Effector memory CD4-positive, alpha-beta T cell (primary cell): ENCODE measurements around the gene BBX.
"Not testable (repeated sequence)": the region's sequence is repeated elsewhere in the genome, so short reads cannot be mapped to it uniquely, and the experiment has no call there.

Experiments used
- DNase-seq, 3 donors: peaks; one replicate each; pipeline ENCODE4 v3.0.0-alpha.2; 2020
- H3K27ac ChIP-seq: 2 replicates; pipeline ENCODE4 v1.7.0; 2013; ENCODE audit warnings: mild to moderate bottlenecking, low read length, moderate library complexity; ENCODE audit not compliant: insufficient read depth, poor library complexity, severe bottlenecking
- H3K27me3 ChIP-seq: replicated peaks from 2 replicates; pipeline ENCODE4 v1.7.0; 2013; ENCODE audit warnings: mild to moderate bottlenecking, low read length; ENCODE audit not compliant: insufficient read depth, control insufficient read depth, poor library complexity, severe bottlenecking
- H3K36me3 ChIP-seq: 2 replicates; pipeline ENCODE4 v1.7.0; 2013; ENCODE audit warnings: mild to moderate bottlenecking, low read length, moderate library complexity; ENCODE audit not compliant: control insufficient read depth, insufficient read depth
- H3K4me1 ChIP-seq: 2 replicates; pipeline ENCODE4 v1.7.0; 2013; ENCODE audit warnings: low read length, mild to moderate bottlenecking; ENCODE audit not compliant: control insufficient read depth, insufficient read depth, poor library complexity, severe bottlenecking
- H3K4me3 ChIP-seq: 2 replicates; pipeline ENCODE4 v1.7.0; 2013; ENCODE audit warnings: low read length, low read depth, mild to moderate bottlenecking; ENCODE audit not compliant: insufficient read depth, poor library complexity, severe bottlenecking
- H3K9me3 ChIP-seq: 2 replicates; pipeline ENCODE4 v1.7.0; 2013; ENCODE audit warnings: mild to moderate bottlenecking, low read length, moderate library complexity; ENCODE audit not compliant: control insufficient read depth

BBX gene

DNA sequence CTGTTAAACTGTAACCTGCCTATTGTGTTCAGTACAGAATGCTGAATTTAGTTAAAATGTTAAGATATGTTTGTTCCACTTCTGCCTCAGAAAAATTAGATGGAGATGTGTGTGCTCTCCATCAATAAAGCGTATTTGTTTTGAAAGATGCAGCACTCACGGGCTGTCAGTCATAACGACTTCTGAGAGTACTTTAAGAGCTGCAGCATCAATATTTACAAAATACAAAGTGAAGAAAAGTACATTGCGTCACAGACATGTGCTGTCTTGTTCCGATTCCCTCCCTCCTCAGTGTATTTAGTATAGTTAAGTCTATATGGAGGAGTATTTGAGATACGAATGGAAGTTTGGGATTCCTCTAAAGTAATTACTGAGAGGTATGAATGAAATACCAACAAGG is 166.6 kb downstream of the BBX start:
- Histone ChIP-seq H3K36me3 (no peaks in the 10 kb centered on the region), H3K4me3 (no peak overlapping the region), H3K27me3 (no peaks in the 10 kb centered on the region), H3K4me1 (peaks cover 8% of the 10 kb centered on the region), H3K9me3 (no peaks in the 10 kb centered on the region), H3K27ac (no peak overlapping the region)
- no peak for DNase-seq

DNA sequence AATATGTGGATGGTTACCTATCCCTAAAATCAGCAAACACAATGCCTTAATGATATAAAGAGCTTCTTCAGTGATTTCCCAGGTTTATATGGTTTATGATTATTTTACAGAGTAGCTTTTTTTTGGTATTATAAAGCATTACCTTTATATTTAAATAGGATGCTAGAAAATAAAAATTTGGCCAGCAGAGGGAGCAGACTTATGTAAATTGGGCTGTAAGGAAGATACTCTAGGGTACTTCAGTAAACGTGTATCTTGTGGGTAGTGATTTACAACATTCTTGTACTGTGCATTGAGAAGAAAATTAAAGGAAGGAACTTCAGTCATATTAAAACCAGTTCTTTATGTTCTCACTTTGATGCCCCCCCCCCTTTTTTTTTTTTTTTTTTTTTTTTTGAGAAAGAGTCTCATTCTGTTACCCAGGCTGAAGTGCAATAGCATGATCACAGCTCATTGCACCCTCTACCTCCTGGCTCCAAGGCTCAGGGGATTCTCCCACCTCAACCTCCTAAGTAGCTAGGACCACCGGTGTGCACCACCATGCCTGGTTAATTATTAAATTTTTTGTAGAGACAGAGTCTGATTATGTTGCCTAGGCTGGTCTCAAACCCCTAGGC is 167.9 kb downstream of the BBX start:
- no peak overlapping the region for H3K27ac ChIP-seq

DNA sequence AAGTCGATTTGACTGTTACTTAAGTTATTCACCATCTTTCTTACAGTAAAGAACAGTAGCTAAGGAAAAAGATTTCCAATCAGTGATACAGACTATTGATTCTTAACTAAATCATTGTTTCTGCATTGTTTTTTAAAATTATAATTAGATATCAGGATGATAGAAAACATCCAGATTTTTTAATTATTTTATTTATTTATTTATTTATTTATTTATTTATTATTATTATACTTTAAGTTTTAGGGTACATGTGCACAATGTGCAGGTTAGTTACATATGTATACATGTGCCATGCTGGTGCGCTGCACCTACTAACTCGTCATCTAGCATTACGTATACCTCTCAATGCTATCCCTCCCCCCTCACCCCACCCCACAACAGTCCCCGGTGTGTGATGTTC is 169.2 kb downstream of the BBX start:
- not testable (repeated sequence) for H3K36me3 ChIP-seq, DNase-seq, H3K4me3 ChIP-seq, H3K4me1 ChIP-seq, H3K27me3 ChIP-seq, H3K27ac ChIP-seq, H3K9me3 ChIP-seq

More for the DNA sequence above, 167.9 kb downstream of the BBX start:
- no peaks in the 10 kb centered on the region for H3K9me3 ChIP-seq
- H3K36me3 ChIP-seq = no peaks in the 10 kb centered on the region
- peaks cover 3% of the 10 kb centered on the region for H3K4me1 ChIP-seq
- no peak overlapping the region for H3K4me3 ChIP-seq
- no peaks in the 10 kb centered on the region for H3K27me3 ChIP-seq
- no peak for DNase-seq

DNA sequence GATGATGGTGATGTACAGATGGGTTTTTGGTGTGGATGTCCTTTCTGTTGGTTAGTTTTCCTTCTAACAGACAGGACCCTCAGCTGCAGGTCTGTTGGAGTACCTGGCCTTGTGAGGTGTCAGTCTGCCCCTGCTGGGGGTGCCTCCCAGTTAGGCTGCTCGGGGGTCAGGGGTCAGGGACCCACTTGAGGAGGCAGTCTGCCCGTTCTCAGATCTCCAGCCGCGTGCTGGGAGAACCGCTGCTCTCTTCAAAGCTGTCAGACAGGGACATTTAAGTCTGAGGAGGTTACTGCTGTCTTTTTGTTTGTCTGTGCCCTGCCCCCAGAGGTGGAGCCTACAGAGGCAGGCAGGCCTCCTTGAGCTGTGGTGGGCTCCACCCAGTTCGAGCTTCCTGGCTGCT is 174.6 kb downstream of the BBX start:
- not testable (repeated sequence) for H3K27me3 ChIP-seq, H3K4me1 ChIP-seq, H3K36me3 ChIP-seq, H3K27ac ChIP-seq, DNase-seq, H3K9me3 ChIP-seq
- H3K4me3 ChIP-seq = peak overlapping the region; percentile 22

DNA sequence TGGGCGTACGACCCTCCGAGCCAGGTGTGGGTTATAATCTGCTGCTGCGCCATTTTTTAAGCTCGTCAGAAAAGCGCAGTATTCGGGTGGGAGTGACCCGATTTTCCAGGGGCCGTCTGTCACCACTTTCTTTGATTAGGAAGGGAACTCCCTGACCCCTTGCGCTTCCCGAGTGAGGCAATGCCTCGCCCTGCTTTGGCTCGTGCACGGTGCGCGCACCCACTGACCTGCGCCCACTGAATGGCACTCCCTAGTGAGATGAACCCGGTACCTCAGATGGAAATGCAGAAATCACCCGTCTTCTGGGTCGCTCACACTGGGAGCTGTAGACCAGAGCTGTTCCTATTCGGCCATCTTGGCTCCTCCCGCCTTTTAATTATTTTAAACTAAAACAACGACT is 175.1 kb downstream of the BBX start:
- H3K4me3 ChIP-seq = peak overlapping the region; percentile 22
- not testable (repeated sequence) for DNase-seq, H3K36me3 ChIP-seq, H3K27ac ChIP-seq, H3K4me1 ChIP-seq, H3K27me3 ChIP-seq, H3K9me3 ChIP-seq

DNA sequence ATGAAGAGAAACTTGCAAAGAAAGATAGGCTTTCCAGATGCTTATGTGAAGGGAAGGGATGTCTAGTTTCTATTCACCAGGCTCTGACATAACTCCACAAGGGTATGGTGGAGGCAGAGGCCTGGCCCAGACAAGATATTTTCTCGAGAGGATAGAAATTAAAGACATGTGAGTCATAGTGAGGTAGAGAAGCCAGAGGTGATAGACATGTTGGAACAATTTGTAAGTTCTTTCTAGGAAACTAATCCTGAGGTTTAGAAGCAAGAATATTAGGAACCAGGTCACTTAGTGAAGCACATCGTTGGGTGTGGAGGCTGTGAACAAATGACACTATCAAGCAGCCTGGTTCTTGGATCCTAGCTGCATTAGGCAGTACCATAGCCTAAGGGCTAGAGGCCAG is 176.9 kb downstream of the BBX start:
- no peak overlapping the region for H3K4me3 ChIP-seq
- no peaks in the 10 kb centered on the region for H3K9me3 ChIP-seq
- H3K36me3 ChIP-seq = no peaks in the 10 kb centered on the region
- no peaks in the 10 kb centered on the region for H3K4me1 ChIP-seq
- no peak overlapping the region for H3K27ac ChIP-seq
- no peak for DNase-seq
- H3K27me3 ChIP-seq = no peaks in the 10 kb centered on the region

DNA sequence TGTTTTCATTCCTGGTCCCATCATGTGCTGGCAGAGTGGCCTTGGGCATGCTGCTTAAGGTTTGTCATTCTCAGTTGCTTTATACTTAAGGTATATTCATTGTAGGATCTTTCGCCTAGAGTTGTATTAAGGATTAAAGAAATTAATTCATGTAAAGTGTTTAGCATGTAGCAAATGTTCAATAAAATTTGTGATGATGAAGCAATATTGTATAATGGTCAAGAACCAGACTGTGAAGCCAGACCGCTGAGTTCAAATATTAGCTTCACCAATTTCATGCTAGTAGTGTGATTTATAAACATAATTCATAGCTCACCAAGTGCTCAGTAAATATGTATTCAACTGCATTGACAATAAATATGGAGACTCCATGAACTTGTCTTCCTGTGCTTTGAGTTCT is 178.5 kb downstream of the BBX start:
- Histone ChIP-seq H3K9me3 (no peaks in the 10 kb centered on the region), H3K27ac (no peak overlapping the region), H3K27me3 (no peaks in the 10 kb centered on the region), H3K4me3 (no peak overlapping the region), H3K4me1 (no peaks in the 10 kb centered on the region), H3K36me3 (no peaks in the 10 kb centered on the region)
- DNase-seq = no peak

DNA sequence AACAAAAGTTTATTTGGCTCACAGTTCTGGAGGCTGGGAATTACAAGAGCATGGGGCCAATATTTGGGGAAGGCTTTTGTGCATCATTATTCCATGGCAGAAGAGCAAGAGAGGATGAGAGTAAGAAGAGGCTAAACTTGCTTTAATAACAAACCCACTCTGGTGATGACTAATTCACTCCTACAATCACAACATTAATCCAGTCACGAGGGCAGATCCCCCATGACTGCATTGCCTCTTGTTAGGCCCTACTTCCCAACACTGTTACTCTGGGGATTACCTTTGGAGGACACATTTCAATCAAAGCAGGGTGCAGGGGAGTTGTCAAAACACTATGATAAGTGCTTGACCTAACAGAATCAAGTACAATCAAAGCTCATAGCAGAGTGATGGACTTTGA is 181.7 kb downstream of the BBX start:
- no peaks in the 10 kb centered on the region for H3K36me3 ChIP-seq
- DNase-seq = no peak
- no peak overlapping the region for H3K4me3 ChIP-seq
- H3K4me1 ChIP-seq = no peaks in the 10 kb centered on the region
- no peak overlapping the region for H3K27ac ChIP-seq
- H3K9me3 ChIP-seq = no peaks in the 10 kb centered on the region
- no peaks in the 10 kb centered on the region for H3K27me3 ChIP-seq

DNA sequence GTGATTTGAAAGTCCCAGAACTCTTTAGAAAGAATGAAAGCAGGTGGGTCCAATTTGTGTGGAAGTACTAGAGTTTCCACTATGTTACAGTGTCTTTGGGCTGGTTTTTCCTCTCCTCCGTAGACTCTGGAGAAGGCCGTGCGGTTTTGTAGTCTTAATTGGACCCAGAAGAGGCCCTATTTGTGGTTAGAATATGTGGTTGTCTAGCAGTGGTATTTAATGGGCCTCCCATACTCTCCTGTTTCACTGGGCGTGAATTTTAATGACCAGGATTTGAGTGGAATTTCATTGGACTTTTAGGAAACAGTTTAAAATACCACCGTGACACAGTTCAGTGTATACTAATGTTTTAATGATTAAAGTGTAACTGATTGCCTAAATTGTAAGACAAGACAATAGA is 182.3 kb downstream of the BBX start:
- DNase-seq = no peak
- Histone ChIP-seq H3K4me3 (no peak overlapping the region), H3K27ac (no peak overlapping the region), H3K9me3 (no peaks in the 10 kb centered on the region), H3K36me3 (peaks cover 1% of the 10 kb centered on the region), H3K27me3 (no peaks in the 10 kb centered on the region), H3K4me1 (no peaks in the 10 kb centered on the region)

DNA sequence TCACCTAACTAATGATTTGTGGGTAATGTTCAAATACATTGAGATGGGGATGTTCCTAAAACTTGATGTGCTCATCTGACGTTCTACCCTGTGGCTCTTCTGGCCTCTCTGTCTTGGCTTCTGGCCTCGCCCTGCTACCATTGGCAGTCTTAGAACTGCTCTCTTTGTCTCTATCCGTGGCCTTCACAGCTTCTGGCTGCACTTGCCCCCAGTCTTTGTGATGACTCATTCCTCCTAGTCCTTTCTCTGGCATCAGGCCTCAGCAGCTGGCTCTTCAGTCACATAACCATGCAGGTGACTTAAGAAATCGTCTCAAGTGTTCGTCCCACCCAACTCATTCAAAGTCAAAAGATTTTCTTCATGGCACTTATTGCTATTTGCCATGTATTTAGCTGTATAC is 188.1 kb downstream of the BBX start:
- H3K27me3 ChIP-seq = no peaks in the 10 kb centered on the region
- DNase-seq = no peak
- H3K27ac ChIP-seq = no peak overlapping the region
- no peaks in the 10 kb centered on the region for H3K9me3 ChIP-seq
- no peaks in the 10 kb centered on the region for H3K4me1 ChIP-seq
- peaks cover 24% of the 10 kb centered on the region for H3K36me3 ChIP-seq
- H3K4me3 ChIP-seq = no peak overlapping the region

DNA sequence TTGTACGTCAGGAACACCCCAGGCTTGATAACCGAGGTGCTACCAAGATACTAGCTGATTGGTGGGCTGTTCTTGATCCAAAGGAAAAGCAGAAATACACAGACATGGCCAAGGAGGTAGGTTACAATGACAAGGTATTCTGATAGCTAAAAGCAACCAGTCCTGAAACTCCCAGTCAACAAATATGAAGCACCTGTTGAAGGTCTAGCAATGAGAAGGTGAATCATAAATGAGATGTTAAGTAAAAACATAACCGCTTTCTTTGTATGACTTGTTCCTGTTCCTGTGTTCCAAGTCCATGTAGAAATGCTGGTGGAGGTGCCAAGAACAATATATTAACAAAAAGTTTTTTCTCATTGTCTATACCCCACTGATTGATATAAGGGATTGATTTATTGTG is 194.0 kb downstream of the BBX start:
- H3K27me3 ChIP-seq = no peaks in the 10 kb centered on the region
- H3K9me3 ChIP-seq = no peaks in the 10 kb centered on the region
- H3K4me1 ChIP-seq = no peaks in the 10 kb centered on the region
- DNase-seq = no peak
- no peak overlapping the region for H3K4me3 ChIP-seq
- H3K36me3 ChIP-seq = peaks cover 28% of the 10 kb centered on the region
- H3K27ac ChIP-seq = no peak overlapping the region
